SU-DHL-6 (cell line): ENCODE data around the gene LSS.

ENCODE experiments used
- CTCF ChIP-seq: fragments of 200-600 bp; sonication (generic); IDR thresholded peaks from one replicate; pipeline ENCODE4 v1.5.1; 2017; ENCODE audit warnings: antibody characterized with exemption, mild to moderate bottlenecking, low read length, moderate library complexity; ENCODE audit not compliant: insufficient read depth, poor library complexity, severe bottlenecking
- EZH2phosphoT487 ChIP-seq: fragments of 200-600 bp; sonication (generic), shearing (Covaris generic); conservative IDR thresholded peaks from 2 replicates; pipeline ENCODE4 v1.6.1; 2018; ENCODE audit warnings: mild to moderate bottlenecking, antibody characterized with exemption, low read length, moderate library complexity, mixed read lengths

- no peak for TF ChIP-seq CTCF
- no peak for TF ChIP-seq EZH2phosphoT487
Observed at GRCh38 chr21:46187261-46187660, 41.3 kb downstream of the LSS start.
